Measurements from ENCODE around the gene SEMA5A.

DNA sequence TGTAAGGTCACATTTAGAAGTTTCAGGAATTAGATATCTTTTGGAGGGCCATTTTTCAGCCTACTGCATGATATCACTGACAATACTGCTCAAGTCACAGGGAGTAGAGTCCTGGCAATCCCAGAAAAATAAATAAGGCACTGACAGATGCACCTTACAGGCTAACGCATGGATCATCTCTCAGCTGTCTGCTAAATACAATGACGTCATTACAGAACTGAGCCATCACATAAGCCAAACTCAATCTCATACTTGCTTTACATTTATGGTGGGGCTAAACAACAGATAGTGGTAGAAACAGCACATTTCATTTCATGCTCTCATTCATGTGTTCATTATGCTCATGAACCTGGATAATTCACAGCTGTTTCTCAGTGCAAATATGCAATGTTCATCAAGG lies 243.7 kb downstream of the SEMA5A start:
- TF ChIP-seq POLR2AphosphoS2 (IDR thresholded peaks at IDR 0.05; ENCODE audit: low read depth, low read length): no peak
- TF ChIP-seq FOXK2 (IDR thresholded peaks at IDR 0.05): no peak
- no peak for TF ChIP-seq RELA (CRISPR knock-in tag; IDR thresholded peaks at IDR 0.05)
- TF ChIP-seq, protein P1, sequence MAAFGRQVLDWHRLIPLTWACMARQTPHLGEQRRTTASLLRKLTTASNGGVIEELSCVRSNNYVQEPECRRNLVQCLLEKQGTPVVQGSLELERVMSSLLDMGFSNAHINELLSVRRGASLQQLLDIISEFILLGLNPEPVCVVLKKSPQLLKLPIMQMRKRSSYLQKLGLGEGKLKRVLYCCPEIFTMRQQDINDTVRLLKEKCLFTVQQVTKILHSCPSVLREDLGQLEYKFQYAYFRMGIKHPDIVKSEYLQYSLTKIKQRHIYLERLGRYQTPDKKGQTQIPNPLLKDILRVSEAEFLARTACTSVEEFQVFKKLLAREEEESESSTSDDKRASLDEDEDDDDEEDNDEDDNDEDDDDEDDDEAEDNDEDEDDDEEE (CRISPR knock-in tag; IDR thresholded peaks at IDR 0.05): no peak
- no peak for TF ChIP-seq SMC3 (IDR thresholded peaks at IDR 0.05; ENCODE audit: low read length)
- no peak for TF ChIP-seq FOSL1 (CRISPR knock-in tag; IDR thresholded peaks at IDR 0.05; ENCODE audit: borderline replicate concordance)
- TF ChIP-seq POLR2A (IDR thresholded peaks at IDR 0.05; ENCODE audit: insufficient read depth in 1 of 2, low read depth in 2 of 2, low read length in 2 of 2): no peak
- TF ChIP-seq, protein P2, sequence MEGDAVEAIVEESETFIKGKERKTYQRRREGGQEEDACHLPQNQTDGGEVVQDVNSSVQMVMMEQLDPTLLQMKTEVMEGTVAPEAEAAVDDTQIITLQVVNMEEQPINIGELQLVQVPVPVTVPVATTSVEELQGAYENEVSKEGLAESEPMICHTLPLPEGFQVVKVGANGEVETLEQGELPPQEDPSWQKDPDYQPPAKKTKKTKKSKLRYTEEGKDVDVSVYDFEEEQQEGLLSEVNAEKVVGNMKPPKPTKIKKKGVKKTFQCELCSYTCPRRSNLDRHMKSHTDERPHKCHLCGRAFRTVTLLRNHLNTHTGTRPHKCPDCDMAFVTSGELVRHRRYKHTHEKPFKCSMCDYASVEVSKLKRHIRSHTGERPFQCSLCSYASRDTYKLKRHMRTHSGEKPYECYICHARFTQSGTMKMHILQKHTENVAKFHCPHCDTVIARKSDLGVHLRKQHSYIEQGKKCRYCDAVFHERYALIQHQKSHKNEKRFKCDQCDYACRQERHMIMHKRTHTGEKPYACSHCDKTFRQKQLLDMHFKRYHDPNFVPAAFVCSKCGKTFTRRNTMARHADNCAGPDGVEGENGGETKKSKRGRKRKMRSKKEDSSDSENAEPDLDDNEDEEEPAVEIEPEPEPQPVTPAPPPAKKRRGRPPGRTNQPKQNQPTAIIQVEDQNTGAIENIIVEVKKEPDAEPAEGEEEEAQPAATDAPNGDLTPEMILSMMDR (CRISPR knock-in tag; IDR thresholded peaks at IDR 0.05): no peak
